Right cardiac atrium (tissue), 5 donors: ENCODE results near the gene EEF1AKMT1. TPM values are rescaled to one million over a fixed set of nuclear protein-coding genes. Genes with fewer than 3 reads are reported as not detected.
"Not testable (repeated sequence)": the region's sequence is repeated elsewhere in the genome, so short reads cannot be mapped to it uniquely, and the experiment has no call there.

Experiments used
- ATAC-seq, 2 donors: fragments of 200-7000 bp; cut with Tn5 transposase; one replicate each; pipeline versions ENCODE4 v1.8.0 to v1.9.1; 2020; ENCODE audit warnings: moderate library complexity in 2 of 2, mild to moderate bottlenecking in 1 of 2
- DNase-seq, 3 donors: peaks; one replicate each; pipeline ENCODE4 v3.0.0-alpha.2; 2020
- H3K27ac ChIP-seq: one replicate; pipeline ENCODE4 v1.5.1; 2013; ENCODE audit warnings: mild to moderate bottlenecking, low read length, control low read depth, moderate library complexity
- H3K27me3 ChIP-seq: one replicate; pipeline ENCODE4 v1.6.1; 2013; ENCODE audit not compliant: control insufficient read depth, insufficient read depth
- H3K4me1 ChIP-seq: one replicate; pipeline ENCODE4 v1.6.1; 2013; ENCODE audit warnings: low read length; ENCODE audit not compliant: control insufficient read depth, insufficient read depth
- H3K4me3 ChIP-seq: one replicate; pipeline ENCODE4 v1.5.1; 2013; ENCODE audit warnings: low read length, control low read depth
- H3K9me3 ChIP-seq: one replicate; pipeline ENCODE4 v1.6.1; 2013; ENCODE audit warnings: low read length; ENCODE audit not compliant: control insufficient read depth
- WGBS: extraction: QIAGEN DNeasy Blood & Tissue Kit; methylation state at CpG from one replicate; pipeline ENCODE4 v1.1.7; 2013; 5-methylcytosine and 5-hydroxymethylcytosine counted together
- intact Hi-C, 4 donors: fragments of 100-400 bp; cut with DNase I; formaldehyde crosslinking; loops; one replicate each; pipeline versions ENCODE4 v1.11.0 to v1.14.0; 2022 to 2023
- polyA plus RNA-seq: library from polyadenylated mRNA; stranded (reverse); fragments of 200-250 nt; gene quantifications from one replicate; pipeline ENCODE4 v1.2.3, GENCODE V29; 2013
- total RNA-seq, 4 donors: library from RNA; stranded (reverse); fragmentation: NEBNext Ultra II Directional; extraction: Animal tissue kit (Norgen Biotek cat#: 25700); gene quantifications; one replicate each; pipeline ENCODE4 v1.2.1, GENCODE V29; 2021
- donor health status: healthy with polysubstance abuse.
- donor health status: DM: no; HTN: yes; CAD: no.
- donor health status: DM: no; HTN: no; CAD: no.
- donor health status: DM: no; HTN: yes; CAD: no; lungs with severe emphysema.
- donor health status: DM: yes; HTN: yes; CAD: no.

Gene EEF1AKMT1
- total and polyA plus RNA-seq, 5 donors: 12.4 to 14.8 (median 13.0) TPM

GRCh38 chr13:20776751-20777150 lies 3.0 kb upstream of the EEF1AKMT1 start:
- H3K27me3 ChIP-seq: no peaks in the 10 kb centered on the region
- WGBS: 97% methylated on average over 1 of the region's 1 CpG
- ATAC-seq: no peak
- intact Hi-C loops: no loop called here
- H3K4me1 ChIP-seq: peaks cover 4% of the 10 kb centered on the region
- no peaks in the 10 kb centered on the region for H3K9me3 ChIP-seq
- no peak overlapping the region for H3K4me3 ChIP-seq
- H3K27ac ChIP-seq: no peak overlapping the region
- no peak for DNase-seq

GRCh38 chr13:20775961-20776360 lies 2.2 kb upstream of the EEF1AKMT1 start:
- WGBS: 98% methylated on average over 2 of the region's 2 CpGs
- Histone ChIP-seq H3K9me3 (no peaks in the 10 kb centered on the region), H3K4me3 (no peak overlapping the region), H3K27me3 (no peaks in the 10 kb centered on the region), H3K27ac (no peak overlapping the region), H3K4me1 (peaks cover 4% of the 10 kb centered on the region)
- DNase-seq (no peak), ATAC-seq (no peak)
- intact Hi-C loops: no loop called here

- Histone ChIP-seq H3K4me3 (no peak overlapping the region), H3K27ac (no peak overlapping the region), H3K9me3 (no peaks in the 10 kb centered on the region), H3K27me3 (no peaks in the 10 kb centered on the region), H3K4me1 (peaks cover 4% of the 10 kb centered on the region)
- no peak for DNase-seq
- ATAC-seq: no peak
- WGBS: 77% methylated on average over 1 of the region's 1 CpG
- intact Hi-C loops: loop anchor here in 1 of 4 donors (5.0 kb wide), 1 partner anchor 62 kb away; no protein-coding TSS in a partner anchor
Observed at GRCh38 chr13:20774746-20775145, 985 bp upstream of the EEF1AKMT1 start.

- ATAC-seq (no peak), DNase-seq (no peak)
- H3K27ac ChIP-seq: no peak overlapping the region
- peaks cover 4% of the 10 kb centered on the region for H3K4me1 ChIP-seq
- no peaks in the 10 kb centered on the region for H3K9me3 ChIP-seq
- intact Hi-C loops: loop anchor here in 1 of 4 donors (5.0 kb wide), 1 partner anchor 60 kb away; no protein-coding TSS in a partner anchor
- peak overlapping the region; percentile 58 for H3K4me3 ChIP-seq
- 86% methylated on average over 10 of the region's 10 CpGs for WGBS
- H3K27me3 ChIP-seq: no peaks in the 10 kb centered on the region
Observed at GRCh38 chr13:20772401-20773131, 1.2 kb downstream of the EEF1AKMT1 start.

GRCh38 chr13:20769834-20770233 lies 3.9 kb downstream of the EEF1AKMT1 start:
- Histone ChIP-seq H3K4me3 (no peak overlapping the region), H3K4me1 (peaks cover 4% of the 10 kb centered on the region), H3K27ac (no peak overlapping the region), H3K27me3 (no peaks in the 10 kb centered on the region), H3K9me3 (no peaks in the 10 kb centered on the region)
- 97% methylated on average over 1 of the region's 1 CpG for WGBS
- no peak for ATAC-seq
- no peak for DNase-seq
- intact Hi-C loops: loop anchor here in 1 of 4 donors (5.0 kb wide), 1 partner anchor 58 kb away; no protein-coding TSS in a partner anchor

- peaks cover 4% of the 10 kb centered on the region for H3K4me1 ChIP-seq
- H3K27me3 ChIP-seq: no peaks in the 10 kb centered on the region
- no peak overlapping the region for H3K4me3 ChIP-seq
- no peak overlapping the region for H3K27ac ChIP-seq
- 80% methylated on average over 2 of the region's 2 CpGs for WGBS
- DNase-seq: no peak
- intact Hi-C loops: no loop called here
- no peaks in the 10 kb centered on the region for H3K9me3 ChIP-seq
- no peak for ATAC-seq
Observed at GRCh38 chr13:20769091-20769490, 4.7 kb downstream of the EEF1AKMT1 start.

- no peaks in the 10 kb centered on the region for H3K27me3 ChIP-seq
- intact Hi-C loops: no loop called here
- no peak for ATAC-seq
- no peak overlapping the region for H3K27ac ChIP-seq
- no peak overlapping the region for H3K4me3 ChIP-seq
- peaks cover 3% of the 10 kb centered on the region for H3K4me1 ChIP-seq
- 96% methylated on average over 2 of the region's 2 CpGs for WGBS
- no peak for DNase-seq
- H3K9me3 ChIP-seq: no peaks in the 10 kb centered on the region
Observed at GRCh38 chr13:20767309-20767943, 6.3 kb downstream of the EEF1AKMT1 start.

GRCh38 chr13:20760872-20761271 lies 12.9 kb downstream of the EEF1AKMT1 start:
- DNase-seq (no peak), ATAC-seq (no peak)
- Histone ChIP-seq H3K27ac (no peak overlapping the region), H3K4me3 (no peak overlapping the region), H3K4me1 (no peaks in the 10 kb centered on the region), H3K9me3 (no peaks in the 10 kb centered on the region), H3K27me3 (no peaks in the 10 kb centered on the region)
- WGBS: 82% methylated on average over 3 of the region's 3 CpGs
- intact Hi-C loops: no loop called here

- H3K9me3 ChIP-seq: no peaks in the 10 kb centered on the region
- H3K4me3 ChIP-seq: no peak overlapping the region
- H3K27me3 ChIP-seq: no peaks in the 10 kb centered on the region
- intact Hi-C loops: no loop called here
- H3K4me1 ChIP-seq: no peaks in the 10 kb centered on the region
- DNase-seq (no peak), ATAC-seq (no peak)
- H3K27ac ChIP-seq: no peak overlapping the region
Observed at GRCh38 chr13:20754009-20754408, 19.8 kb downstream of the EEF1AKMT1 start.

GRCh38 chr13:20749377-20749776 lies 24.4 kb downstream of the EEF1AKMT1 start:
- DNase-seq (no peak), ATAC-seq (no peak)
- no peak overlapping the region for H3K4me3 ChIP-seq
- no peak overlapping the region for H3K27ac ChIP-seq
- H3K4me1 ChIP-seq: no peaks in the 10 kb centered on the region
- WGBS: 93% methylated on average over 1 of the region's 1 CpG
- H3K27me3 ChIP-seq: no peaks in the 10 kb centered on the region
- intact Hi-C loops: no loop called here
- H3K9me3 ChIP-seq: no peaks in the 10 kb centered on the region

- DNase-seq, H3K9me3 ChIP-seq, ATAC-seq, intact Hi-C loops, H3K4me1 ChIP-seq, H3K27me3 ChIP-seq, H3K4me3 ChIP-seq, H3K27ac ChIP-seq: not testable (repeated sequence)
- 93% methylated on average over 4 of the region's 4 CpGs for WGBS
Observed at GRCh38 chr13:20743830-20744404, 29.8 kb downstream of the EEF1AKMT1 start.
